Measurements from ENCODE around the gene SPDYE4. TPM values are rescaled to one million over a fixed set of nuclear protein-coding genes. Genes with fewer than 3 reads are reported as not detected.

Gene SPDYE4
- total RNA-seq, 8 experiments from 2014 or later, result not detected

GRCh38 chr17:8732406-8733085, 25.8 kb downstream of the SPDYE4 start:
- H3K27ac ChIP-seq, result no peak overlapping the region
- H3K4me1 ChIP-seq (replicated peaks in 1 of 2), result peaks cover 0 to 8% of the 10 kb centered on the region in 2 donors
- peak in 3 of 8 experiments; percentile 21 to 25 (median 22) for ATAC-seq (replicated peaks in 6 of 8)
- H3K4me3 ChIP-seq, result no peak overlapping the region
- in situ Hi-C loops (cut with MboI; ENCODE audit: low pct_unique_long_range_greater_than_20kb in 2 of 9, low sequenced_read_pairs in 9 of 9, unreplicated experiment in 9 of 9), result loop anchor here in 2 of 9 experiments (25.0 kb wide), 1 partner anchor 320 kb away; no protein-coding TSS in a partner anchor
- 14 to 83% (median 63%) methylated on average over 1 to 7 of the region's 7 CpGs for WGBS, 10 experiments

- H3K4me1 ChIP-seq (replicated peaks in 1 of 2), result peaks cover 0 to 11% of the 10 kb centered on the region in 2 donors
- no peak for ATAC-seq (replicated peaks in 6 of 8)
- 50 to 100% (median 94%) methylated on average over 1 to 11 of the region's 13 CpGs; no CpG with 5 or more reads in 1 of the 10 experiments for WGBS, 10 experiments
- H3K27ac ChIP-seq, result no peak overlapping the region
- no peak overlapping the region for H3K4me3 ChIP-seq
- in situ Hi-C loops (cut with MboI; ENCODE audit: low pct_unique_long_range_greater_than_20kb in 2 of 9, low sequenced_read_pairs in 9 of 9, unreplicated experiment in 9 of 9), result loop anchor here in 2 of 9 experiments (25.0 kb wide), 1 partner anchor 318 kb away; no protein-coding TSS in a partner anchor
Observed at GRCh38 chr17:8729860-8730259, 28.5 kb downstream of the SPDYE4 start.

- Histone ChIP-seq H3K4me1 (replicated peaks in 1 of 2) (peaks cover 0 to 11% of the 10 kb centered on the region in 2 donors), H3K27ac (no peak overlapping the region), H3K4me3 (no peak overlapping the region)
- no peak for ATAC-seq (replicated peaks in 6 of 8)
- in situ Hi-C loops (cut with MboI; ENCODE audit: low pct_unique_long_range_greater_than_20kb in 2 of 9, low sequenced_read_pairs in 9 of 9, unreplicated experiment in 9 of 9), result loop anchor here in 2 of 9 experiments (25.0 kb wide), 1 partner anchor 317 kb away; no protein-coding TSS in a partner anchor
- WGBS, 10 experiments, result 83 to 99% (median 96%) methylated on average over 5 to 8 of the region's 8 CpGs; no CpG with 5 or more reads in 4 of the 10 experiments
Observed at GRCh38 chr17:8729421-8729820, 28.9 kb downstream of the SPDYE4 start.

GRCh38 chr17:8728971-8729370, 29.4 kb downstream of the SPDYE4 start:
- Histone ChIP-seq H3K27ac (no peak overlapping the region), H3K4me3 (no peak overlapping the region), H3K4me1 (replicated peaks in 1 of 2) (peaks cover 0 to 11% of the 10 kb centered on the region in 2 donors)
- 0 to 100% (median 46%) methylated on average over 1 to 5 of the region's 5 CpGs; no CpG with 5 or more reads in 1 of the 10 experiments for WGBS, 10 experiments
- in situ Hi-C loops (cut with MboI; ENCODE audit: low pct_unique_long_range_greater_than_20kb in 2 of 9, low sequenced_read_pairs in 9 of 9, unreplicated experiment in 9 of 9), result loop anchor here in 2 of 9 experiments (25.0 kb wide), 1 partner anchor 317 kb away; no protein-coding TSS in a partner anchor
- ATAC-seq (replicated peaks in 6 of 8), result peak in 6 of 8 experiments; percentile 1 to 72 (median 50)

- Histone ChIP-seq H3K27ac (no peak overlapping the region), H3K4me3 (no peak overlapping the region), H3K4me1 (replicated peaks in 1 of 2) (peaks cover 0 to 11% of the 10 kb centered on the region in 2 donors)
- ATAC-seq (replicated peaks in 6 of 8), result peak in 4 of 8 experiments; percentile 49 to 91 (median 70)
- WGBS, 10 experiments, result 0 to 90% (median 55%) methylated on average over 1 to 12 of the region's 13 CpGs; no CpG with 5 or more reads in 1 of the 10 experiments
- in situ Hi-C loops (cut with MboI; ENCODE audit: low pct_unique_long_range_greater_than_20kb in 2 of 9, low sequenced_read_pairs in 9 of 9, unreplicated experiment in 9 of 9), result loop anchor here in 2 of 9 experiments (25.0 kb wide), 1 partner anchor 316 kb away; no protein-coding TSS in a partner anchor
Observed at GRCh38 chr17:8728251-8728938, 30.0 kb downstream of the SPDYE4 start.

- WGBS, 10 experiments, result 0 to 100% (median 60%) methylated on average over 1 to 4 of the region's 17 CpGs; no CpG with 5 or more reads in 3 of the 10 experiments
- ATAC-seq (replicated peaks in 6 of 8), result peak in 4 of 8 experiments; percentile 7 to 82 (median 76)
- no peak overlapping the region for H3K27ac ChIP-seq
- no peak overlapping the region for H3K4me3 ChIP-seq
- H3K4me1 ChIP-seq (replicated peaks in 1 of 2), result peaks cover 0 to 11% of the 10 kb centered on the region in 2 donors
- in situ Hi-C loops (cut with MboI; ENCODE audit: low pct_unique_long_range_greater_than_20kb in 2 of 9, low sequenced_read_pairs in 9 of 9, unreplicated experiment in 9 of 9), result loop anchor here in 2 of 9 experiments (25.0 kb wide), 1 partner anchor 315 kb away; no protein-coding TSS in a partner anchor
Observed at GRCh38 chr17:8726941-8727555, 31.3 kb downstream of the SPDYE4 start.

- no peak overlapping the region for H3K27ac ChIP-seq
- no peak overlapping the region for H3K4me3 ChIP-seq
- ATAC-seq (replicated peaks in 6 of 8), result peak in 5 of 8 experiments; percentile 7 to 73 (median 51)
- in situ Hi-C loops (cut with MboI; ENCODE audit: low pct_unique_long_range_greater_than_20kb in 2 of 9, low sequenced_read_pairs in 9 of 9, unreplicated experiment in 9 of 9), result loop anchor here in 2 of 9 experiments (25.0 kb wide), 1 partner anchor 314 kb away; no protein-coding TSS in a partner anchor
- WGBS, 10 experiments, result 0 to 95% (median 49%) methylated on average over 2 to 12 of the region's 23 CpGs; no CpG with 5 or more reads in 4 of the 10 experiments
- peaks cover 0 to 11% of the 10 kb centered on the region in 2 donors for H3K4me1 ChIP-seq (replicated peaks in 1 of 2)
Observed at GRCh38 chr17:8725881-8726876, 32.2 kb downstream of the SPDYE4 start.

GRCh38 chr17:8724451-8724850, 33.9 kb downstream of the SPDYE4 start:
- H3K4me3 ChIP-seq, result no peak overlapping the region
- in situ Hi-C loops (cut with MboI; ENCODE audit: low pct_unique_long_range_greater_than_20kb in 2 of 9, low sequenced_read_pairs in 9 of 9, unreplicated experiment in 9 of 9), result no loop called here
- WGBS, 10 experiments, result 78 to 85% (median 81%) methylated on average over 3 to 4 of the region's 7 CpGs; no CpG with 5 or more reads in 7 of the 10 experiments
- ATAC-seq (replicated peaks in 6 of 8), result no peak
- H3K27ac ChIP-seq, result no peak overlapping the region
- H3K4me1 ChIP-seq (replicated peaks in 1 of 2), result peaks cover 0 to 8% of the 10 kb centered on the region in 2 donors

- in situ Hi-C loops (cut with MboI; ENCODE audit: low pct_unique_long_range_greater_than_20kb in 2 of 9, low sequenced_read_pairs in 9 of 9, unreplicated experiment in 9 of 9), result no loop called here
- H3K4me3 ChIP-seq, result no peak overlapping the region
- H3K4me1 ChIP-seq (replicated peaks in 1 of 2), result no peaks in the 10 kb centered on the region
- 60 to 100% (median 94%) methylated on average over 1 to 9 of the region's 9 CpGs; no CpG with 5 or more reads in 1 of the 10 experiments for WGBS, 10 experiments
- no peak for ATAC-seq (replicated peaks in 6 of 8)
- H3K27ac ChIP-seq, result no peak overlapping the region
Observed at GRCh38 chr17:8720596-8720995, 37.8 kb downstream of the SPDYE4 start.

GRCh38 chr17:8719291-8720246, 38.8 kb downstream of the SPDYE4 start:
- Histone ChIP-seq H3K4me3 (no peak overlapping the region), H3K4me1 (replicated peaks in 1 of 2) (no peaks in the 10 kb centered on the region), H3K27ac (no peak overlapping the region)
- 43 to 100% (median 88%) methylated on average over 1 to 4 of the region's 5 CpGs; no CpG with 5 or more reads in 1 of the 10 experiments for WGBS, 10 experiments
- in situ Hi-C loops (cut with MboI; ENCODE audit: low pct_unique_long_range_greater_than_20kb in 2 of 9, low sequenced_read_pairs in 9 of 9, unreplicated experiment in 9 of 9), result no loop called here
- ATAC-seq (replicated peaks in 6 of 8), result no peak

GRCh38 chr17:8718001-8718563, 40.3 kb downstream of the SPDYE4 start:
- no peak for ATAC-seq (replicated peaks in 6 of 8)
- no CpG with 5 or more reads among the region's 37 CpGs for WGBS, 10 experiments
- in situ Hi-C loops (cut with MboI; ENCODE audit: low pct_unique_long_range_greater_than_20kb in 2 of 9, low sequenced_read_pairs in 9 of 9, unreplicated experiment in 9 of 9), result no loop called here

More at GRCh38 chr17:8718001-8718563, 40.3 kb downstream of the SPDYE4 start:
- Histone ChIP-seq H3K4me3 (no peak overlapping the region), H3K27ac (no peak overlapping the region), H3K4me1 (replicated peaks in 1 of 2) (no peaks in the 10 kb centered on the region)

Measured in motor neuron (in vitro differentiated cells).